Measurements from ENCODE around the gene WDCP.
"Not testable (repeated sequence)": the region's sequence is repeated elsewhere in the genome, so short reads cannot be mapped to it uniquely, and the experiment has no call there.

Gene WDCP

DNA sequence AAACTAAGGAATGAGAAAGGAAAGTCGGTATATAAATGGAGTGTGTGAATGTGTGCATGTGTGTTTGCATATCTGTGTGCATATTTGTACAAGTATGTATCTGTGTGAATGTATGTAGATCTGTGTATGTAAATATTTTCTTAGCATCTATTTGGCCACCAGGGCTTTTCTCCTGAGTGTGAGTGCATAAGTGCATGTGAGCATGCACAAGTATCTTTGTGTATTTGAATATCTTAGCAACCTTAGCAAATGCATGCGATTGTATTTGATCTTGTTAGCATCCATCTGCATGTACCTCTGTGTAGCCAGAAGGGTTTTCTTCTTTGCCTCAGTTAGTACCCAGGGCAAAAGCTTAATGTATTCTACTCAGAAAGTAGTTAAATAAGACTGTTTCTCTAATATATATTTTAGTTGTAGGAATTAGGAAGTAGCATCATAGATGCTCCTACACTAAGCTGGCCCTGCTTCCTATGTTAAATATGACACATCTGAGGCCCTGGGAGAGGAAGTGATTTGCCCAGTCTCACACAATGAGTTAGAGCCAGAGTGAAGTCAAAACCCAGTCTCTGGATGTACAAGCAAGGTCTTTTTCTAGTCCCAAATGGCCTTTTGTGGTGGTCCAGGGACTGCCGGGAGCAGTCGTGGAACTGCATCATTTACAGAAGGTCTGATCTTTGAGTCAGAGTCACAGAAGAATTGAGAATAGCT, 11.5 kb upstream of the WDCP start:
- no peak for DNase-seq (ENCODE audit: low read depth in 2 of 2)

- no peak for DNase-seq (ENCODE audit: low read depth in 2 of 2)
Observed at GRCh38 chr2:24055750-24056149, 8.6 kb upstream of the WDCP start.

- DNase-seq (ENCODE audit: low read depth in 2 of 2) = no peak
Observed at GRCh38 chr2:24054366-24055010, 7.3 kb upstream of the WDCP start.

GRCh38 chr2:24052951-24053350, 5.8 kb upstream of the WDCP start:
- no peak for DNase-seq (ENCODE audit: low read depth in 2 of 2)

DNA sequence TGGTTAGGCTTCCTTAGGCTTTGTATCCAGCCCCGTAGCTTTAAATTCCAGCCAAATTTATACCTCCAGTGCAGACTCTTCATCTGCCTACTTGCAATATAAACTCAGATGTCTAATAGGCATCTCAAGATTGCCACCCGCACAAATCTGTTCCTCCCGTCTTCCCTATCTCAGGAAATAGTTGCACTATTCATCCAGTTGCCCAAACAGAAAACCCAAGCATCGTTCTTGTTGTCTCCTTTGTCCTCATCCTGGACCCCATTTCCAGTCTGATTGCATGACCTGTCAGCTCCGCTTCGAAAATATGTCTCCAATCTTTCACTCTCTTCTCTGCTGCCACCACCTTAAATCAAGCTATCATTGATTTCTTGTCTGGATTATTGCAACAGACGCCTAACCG, 4.6 kb upstream of the WDCP start:
- DNase-seq (ENCODE audit: low read depth in 2 of 2) = no peak

- no peak for DNase-seq (ENCODE audit: low read depth in 2 of 2)
Observed at GRCh38 chr2:24050041-24050979, 3.1 kb upstream of the WDCP start.

- DNase-seq (ENCODE audit: low read depth in 2 of 2) = peak; percentile 57 to 62
Observed at GRCh38 chr2:24049485-24050021, 2.4 kb upstream of the WDCP start, which contains the start of gene FKBP1B. TSS of gene FKBP1B (plus strand) at chr2:24049741. CDS start at chr2:24049850, 109 bp downstream.

- DNase-seq (ENCODE audit: low read depth in 2 of 2) = no peak
Observed at GRCh38 chr2:24048769-24049484, 1.7 kb upstream of the WDCP start.

DNA sequence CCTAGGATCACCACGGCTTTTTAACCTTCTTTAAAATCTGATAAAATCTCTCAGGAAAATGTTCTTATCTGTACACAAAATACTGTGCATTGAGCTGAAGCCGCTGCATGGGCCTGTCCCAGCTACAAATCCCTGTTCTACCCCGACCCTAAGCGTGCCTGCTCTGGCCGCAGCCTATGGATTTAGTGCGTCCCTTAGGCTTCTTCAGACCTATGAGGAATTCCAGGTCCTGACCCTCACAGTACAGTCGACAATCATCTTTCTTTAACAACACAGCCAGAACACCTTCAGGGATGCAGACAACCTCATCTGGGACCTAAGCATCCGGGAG, 477 bp upstream of the WDCP start:
- DNase-seq (ENCODE audit: low read depth in 2 of 2) = no peak

DNA sequence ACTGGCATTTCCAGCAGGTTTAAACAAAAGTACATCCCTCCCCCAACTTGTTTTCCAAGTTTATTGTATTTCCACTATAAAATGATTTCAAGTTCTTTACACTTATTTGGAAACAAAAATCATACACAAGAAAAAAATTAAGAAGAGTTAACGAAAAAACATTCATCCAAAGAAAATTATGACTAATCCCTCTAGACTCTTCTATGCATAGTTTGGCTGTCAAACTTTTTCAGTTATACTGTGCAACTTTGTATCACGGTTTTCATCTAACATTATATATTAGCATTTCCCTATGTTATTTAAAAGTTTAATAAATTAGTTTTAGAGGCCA, 627 bp downstream of the WDCP start:
- DNase-seq (ENCODE audit: low read depth in 2 of 2) = no peak

DNA sequence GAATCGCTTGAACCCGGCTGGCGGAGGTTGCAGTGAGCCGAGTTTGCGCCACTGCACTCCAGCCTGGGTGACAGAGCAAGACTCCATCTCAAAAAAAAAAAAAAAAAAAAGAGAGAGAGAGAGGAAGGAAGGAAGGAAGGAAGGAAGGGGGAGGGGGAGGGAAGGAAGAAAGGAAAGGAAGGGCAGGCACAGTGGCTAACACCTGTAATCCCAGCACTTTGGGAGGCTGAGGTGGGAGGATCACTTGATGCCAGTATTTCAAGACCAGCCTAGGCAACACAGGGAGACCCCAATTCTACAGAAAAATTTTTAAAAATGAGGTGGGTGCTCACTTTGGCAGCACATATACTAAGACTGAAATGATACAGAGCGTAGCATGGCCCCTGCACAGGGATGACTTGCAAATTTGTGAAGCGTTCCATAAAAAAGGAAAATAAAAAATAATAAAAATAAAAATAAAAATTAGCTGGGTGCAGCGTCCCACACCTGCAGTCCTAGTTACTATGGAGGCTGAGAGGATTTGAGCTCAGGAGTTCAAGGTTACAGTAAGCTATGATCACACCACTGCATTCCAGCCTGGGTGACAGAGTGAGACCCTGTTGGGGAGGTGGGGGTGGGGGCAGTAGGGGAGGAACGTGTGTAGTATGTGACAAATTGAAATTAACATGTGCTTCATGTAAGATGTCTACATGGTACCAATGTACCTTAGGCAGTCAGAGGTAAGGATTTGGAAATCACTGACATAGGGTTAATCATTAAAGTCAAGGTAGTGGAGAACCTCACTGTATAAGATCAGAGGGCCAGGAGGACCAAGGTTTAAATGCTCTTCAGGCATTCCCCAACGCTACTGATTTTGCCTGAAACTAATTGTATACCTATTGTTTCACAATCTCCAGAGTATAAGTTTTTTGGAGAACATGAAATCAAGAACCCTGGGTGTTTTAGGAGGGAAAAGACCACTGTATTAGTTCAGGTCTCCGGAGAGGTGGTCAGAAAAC, 1.4 kb downstream of the WDCP start:
- no peak for DNase-seq (ENCODE audit: low read depth in 2 of 2)

GRCh38 chr2:24043133-24043532, 4.1 kb downstream of the WDCP start:
- DNase-seq (ENCODE audit: low read depth in 2 of 2) = not testable (repeated sequence)

DNA sequence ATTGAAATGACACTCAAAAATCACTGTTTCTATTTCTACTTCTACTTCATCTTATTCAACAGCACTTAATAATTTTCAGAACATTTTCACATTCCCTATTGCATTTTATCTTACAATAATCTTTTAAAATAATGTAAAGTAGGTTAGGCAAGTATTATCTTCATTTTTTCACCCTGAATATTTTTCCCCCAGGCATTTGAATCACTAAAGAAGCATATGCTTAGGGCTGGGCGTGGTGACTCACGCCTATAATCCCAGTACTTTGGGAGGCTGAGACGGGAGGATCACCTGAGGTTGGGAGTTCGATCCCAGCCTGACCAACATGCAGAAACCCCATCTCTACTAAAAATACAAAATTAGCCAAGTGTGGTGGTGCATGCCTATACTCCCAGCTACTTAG, 6.7 kb downstream of the WDCP start:
- no peak for DNase-seq (ENCODE audit: low read depth in 2 of 2)

DNA sequence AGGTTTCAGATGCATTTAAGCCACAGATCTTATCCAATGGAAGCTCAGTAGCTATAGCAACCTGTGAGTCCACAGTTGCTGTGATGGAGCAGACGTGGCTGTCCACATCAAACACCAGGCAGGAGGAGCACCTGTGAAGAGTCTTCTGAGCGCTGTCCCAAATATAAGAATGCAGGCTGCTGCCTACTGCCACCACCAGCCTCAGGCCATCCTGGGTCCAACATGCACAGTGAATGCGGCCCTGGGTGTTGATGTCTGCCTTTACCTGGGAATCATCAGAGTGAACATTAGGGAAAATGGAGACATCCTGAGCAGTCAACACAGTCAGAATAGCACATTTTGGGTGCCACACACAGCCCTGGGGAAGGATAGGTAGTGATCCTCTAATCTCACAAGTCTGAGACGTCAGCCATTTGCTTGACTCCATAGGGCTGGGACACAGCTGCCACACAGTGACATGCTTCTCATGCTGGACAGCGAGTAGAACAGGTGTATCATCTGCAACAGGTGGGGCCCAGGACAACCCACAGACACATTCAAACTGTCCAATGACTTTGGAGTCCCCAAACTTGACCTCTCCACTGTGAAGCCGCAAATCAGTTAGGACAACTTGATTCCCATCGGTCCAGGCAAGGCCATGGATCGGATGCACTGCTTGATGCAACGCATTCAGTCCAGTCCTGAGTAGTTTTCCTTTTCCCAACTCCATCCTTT, 8.2 kb downstream of the WDCP start:
- no peak for DNase-seq (ENCODE audit: low read depth in 2 of 2)

DNA sequence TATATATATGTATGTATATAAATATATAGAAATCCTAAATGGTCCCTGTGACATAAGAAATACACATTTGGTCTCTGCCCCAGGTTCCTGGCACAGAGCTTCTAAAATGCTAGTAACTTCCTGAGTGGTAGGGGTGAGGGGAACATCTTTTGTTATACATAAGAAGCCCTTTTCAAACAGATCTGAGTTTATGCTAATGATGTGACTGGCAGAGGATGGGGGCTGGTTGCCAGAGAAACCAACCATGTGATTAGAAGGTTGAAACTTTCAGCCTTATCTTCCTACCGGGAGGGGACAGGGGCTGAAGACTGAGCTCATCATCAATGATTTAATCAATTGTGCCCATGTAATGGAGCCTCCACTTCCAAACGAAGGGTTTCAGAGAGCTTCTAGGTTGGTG, 21.0 kb downstream of the WDCP start:
- DNase-seq (ENCODE audit: low read depth in 2 of 2) = no peak

GRCh38 chr2:24024996-24025663, 22.1 kb downstream of the WDCP start:
- no peak for DNase-seq (ENCODE audit: low read depth in 2 of 2)

GRCh38 chr2:24024018-24024417, 23.2 kb downstream of the WDCP start:
- no peak for DNase-seq (ENCODE audit: low read depth in 2 of 2)

GRCh38 chr2:24022975-24023575, 24.1 kb downstream of the WDCP start:
- no peak for DNase-seq (ENCODE audit: low read depth in 2 of 2)
